GM12865 (cell line): ENCODE results near the gene UNC13D.

Experiments
- DNase-seq: peaks from one replicate; pipeline ENCODE4 v3.0.0; 2010; ENCODE audit warnings: low read depth
- H3K4me3 ChIP-seq: 2 replicates; pipeline ENCODE4 v1.5.1; 2011; ENCODE audit warnings: mild to moderate bottlenecking, low read depth, low read length, control low read depth
- TF ChIP-seq, protein P1 (sequence below): IDR thresholded peaks from 2 replicates; pipeline ENCODE4 v1.5.1; 2011; ENCODE audit warnings: low read length, control low read depth, low read depth, inconsistent platforms; ENCODE audit not compliant: insufficient read depth; ENCODE audit errors: missing control alignments

The UNC13D gene

DNA sequence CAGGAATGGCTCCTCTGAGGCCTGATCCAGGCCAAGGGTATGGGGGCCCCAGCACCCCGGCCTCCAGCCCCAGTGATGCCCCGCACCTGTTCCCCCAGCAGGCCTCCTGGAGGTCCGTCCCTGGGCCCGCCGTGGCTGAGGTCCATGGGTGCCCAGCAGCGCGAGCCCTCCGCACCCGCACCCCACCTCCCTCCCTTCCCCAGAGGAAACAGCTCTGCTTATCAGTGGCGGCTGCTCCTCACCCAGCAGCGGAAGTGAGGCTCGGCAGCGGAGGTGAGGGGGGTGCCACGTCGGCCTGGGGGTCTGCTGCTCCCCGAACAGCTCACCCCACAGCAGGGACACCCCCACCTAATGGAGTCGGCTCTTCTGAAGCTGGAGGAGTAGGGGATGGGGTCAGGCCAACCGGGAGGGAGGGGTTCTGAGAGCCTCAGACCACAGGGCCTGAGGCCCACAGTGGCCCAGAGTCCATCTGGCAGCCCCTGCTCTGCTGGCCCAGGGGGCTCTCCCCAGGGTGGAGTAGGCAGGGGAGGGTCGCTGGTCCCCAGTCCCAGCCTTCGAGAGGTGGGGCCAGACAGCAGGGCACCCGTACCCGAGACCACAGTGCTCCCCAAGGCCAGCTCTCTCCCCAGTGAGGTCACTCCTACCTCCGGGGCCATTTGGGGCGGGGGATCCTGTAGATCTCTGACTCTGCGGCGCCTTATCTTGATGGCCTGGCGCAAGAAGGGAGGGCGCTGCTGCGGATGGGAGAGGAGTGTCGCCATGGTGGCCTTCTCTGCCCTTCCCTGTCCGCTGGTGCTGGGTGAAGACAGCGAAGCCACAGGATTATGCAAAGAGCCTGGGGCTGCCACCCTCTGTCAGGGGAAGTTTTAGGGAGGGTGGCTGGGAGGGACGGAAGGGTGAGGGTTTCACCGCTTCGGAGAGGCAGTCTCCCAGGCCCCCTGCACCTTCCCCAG is at the start of gene UNC13D:
UNC13D (minus strand) TSS at position 828 of the 953 bp plus-strand sequence; CDS start at position 761, 67 bp downstream.
- peak within 1 kb of the TSS; percentile 87 for H3K4me3 ChIP-seq
- peak; percentile 69 for DNase-seq
- TF ChIP-seq, protein P1, sequence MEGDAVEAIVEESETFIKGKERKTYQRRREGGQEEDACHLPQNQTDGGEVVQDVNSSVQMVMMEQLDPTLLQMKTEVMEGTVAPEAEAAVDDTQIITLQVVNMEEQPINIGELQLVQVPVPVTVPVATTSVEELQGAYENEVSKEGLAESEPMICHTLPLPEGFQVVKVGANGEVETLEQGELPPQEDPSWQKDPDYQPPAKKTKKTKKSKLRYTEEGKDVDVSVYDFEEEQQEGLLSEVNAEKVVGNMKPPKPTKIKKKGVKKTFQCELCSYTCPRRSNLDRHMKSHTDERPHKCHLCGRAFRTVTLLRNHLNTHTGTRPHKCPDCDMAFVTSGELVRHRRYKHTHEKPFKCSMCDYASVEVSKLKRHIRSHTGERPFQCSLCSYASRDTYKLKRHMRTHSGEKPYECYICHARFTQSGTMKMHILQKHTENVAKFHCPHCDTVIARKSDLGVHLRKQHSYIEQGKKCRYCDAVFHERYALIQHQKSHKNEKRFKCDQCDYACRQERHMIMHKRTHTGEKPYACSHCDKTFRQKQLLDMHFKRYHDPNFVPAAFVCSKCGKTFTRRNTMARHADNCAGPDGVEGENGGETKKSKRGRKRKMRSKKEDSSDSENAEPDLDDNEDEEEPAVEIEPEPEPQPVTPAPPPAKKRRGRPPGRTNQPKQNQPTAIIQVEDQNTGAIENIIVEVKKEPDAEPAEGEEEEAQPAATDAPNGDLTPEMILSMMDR, result no peak

DNA sequence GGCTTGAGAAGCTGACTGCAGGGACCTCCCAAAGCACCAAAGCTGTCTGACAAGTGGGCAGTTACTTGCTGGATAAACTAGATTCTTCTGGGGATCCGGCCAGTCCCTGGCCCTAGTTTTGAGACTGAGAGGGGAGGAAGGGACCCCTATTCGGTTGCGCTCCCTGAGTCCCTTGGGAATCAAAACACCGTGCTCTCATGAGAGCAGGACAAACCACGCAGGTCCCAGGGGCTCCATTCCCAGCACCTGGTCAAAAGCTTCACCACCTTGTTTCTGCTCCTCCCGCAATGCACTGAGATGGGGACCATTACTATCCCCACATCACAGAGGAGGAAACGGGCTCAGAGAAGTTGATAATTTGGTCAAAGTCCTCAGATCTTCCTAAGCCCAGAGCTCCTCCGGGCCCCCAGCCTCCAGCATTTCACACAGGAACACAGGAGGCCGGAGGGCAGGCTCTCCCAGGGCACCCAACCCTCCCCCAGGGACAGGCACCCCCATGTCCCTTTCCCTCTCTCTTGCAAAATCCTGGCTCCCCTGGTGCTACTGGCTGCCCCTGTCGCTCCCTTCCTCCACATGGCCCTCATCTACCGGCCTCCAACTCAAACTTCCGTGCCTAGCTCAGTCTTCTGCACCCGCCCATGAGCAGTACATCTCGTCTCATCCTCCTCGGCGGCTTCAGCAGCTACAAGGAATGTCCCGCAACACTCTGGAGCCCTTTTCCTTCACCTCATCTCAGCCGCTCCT is 49.3 kb upstream of the UNC13D start:
- H3K4me3 ChIP-seq, result no peak overlapping the region
- no peak for DNase-seq
- TF ChIP-seq, protein P1, result no peak

DNA sequence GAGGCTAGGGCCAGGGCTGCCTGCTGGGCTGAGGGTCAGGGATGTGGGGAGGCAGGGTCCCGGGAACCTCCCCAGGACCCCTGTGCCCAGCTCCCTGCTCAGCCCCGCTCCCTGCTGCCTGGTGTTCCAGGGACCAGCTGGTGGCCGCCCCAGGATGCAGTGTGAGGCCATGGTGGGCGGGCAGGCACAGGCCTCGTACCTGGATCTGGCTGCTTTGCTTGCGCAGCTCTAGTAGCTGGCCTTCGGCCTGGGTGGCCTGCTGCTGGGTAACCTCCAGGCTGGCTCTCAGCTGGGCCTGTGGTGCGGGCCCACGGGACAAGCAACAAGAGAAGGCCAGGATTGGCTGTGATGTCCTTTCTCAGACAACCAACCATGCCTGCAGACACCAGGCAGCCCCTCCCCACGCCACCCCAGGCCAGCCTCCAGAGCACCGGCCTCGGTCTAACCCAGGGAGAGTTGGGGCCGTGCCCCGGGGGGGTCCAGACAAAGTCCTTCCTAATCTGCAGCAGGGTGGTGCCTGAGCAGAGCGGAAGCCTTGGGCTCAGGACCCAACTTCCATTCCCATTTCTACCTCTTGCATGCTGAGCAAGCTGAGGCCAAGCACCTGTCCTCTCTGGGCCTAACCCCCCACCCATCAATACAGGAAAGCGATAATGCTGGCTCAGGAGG is 48.5 kb upstream of the UNC13D start:
- TF ChIP-seq, protein P1, result no peak
- H3K4me3 ChIP-seq, result no peak overlapping the region
- no peak for DNase-seq

DNA sequence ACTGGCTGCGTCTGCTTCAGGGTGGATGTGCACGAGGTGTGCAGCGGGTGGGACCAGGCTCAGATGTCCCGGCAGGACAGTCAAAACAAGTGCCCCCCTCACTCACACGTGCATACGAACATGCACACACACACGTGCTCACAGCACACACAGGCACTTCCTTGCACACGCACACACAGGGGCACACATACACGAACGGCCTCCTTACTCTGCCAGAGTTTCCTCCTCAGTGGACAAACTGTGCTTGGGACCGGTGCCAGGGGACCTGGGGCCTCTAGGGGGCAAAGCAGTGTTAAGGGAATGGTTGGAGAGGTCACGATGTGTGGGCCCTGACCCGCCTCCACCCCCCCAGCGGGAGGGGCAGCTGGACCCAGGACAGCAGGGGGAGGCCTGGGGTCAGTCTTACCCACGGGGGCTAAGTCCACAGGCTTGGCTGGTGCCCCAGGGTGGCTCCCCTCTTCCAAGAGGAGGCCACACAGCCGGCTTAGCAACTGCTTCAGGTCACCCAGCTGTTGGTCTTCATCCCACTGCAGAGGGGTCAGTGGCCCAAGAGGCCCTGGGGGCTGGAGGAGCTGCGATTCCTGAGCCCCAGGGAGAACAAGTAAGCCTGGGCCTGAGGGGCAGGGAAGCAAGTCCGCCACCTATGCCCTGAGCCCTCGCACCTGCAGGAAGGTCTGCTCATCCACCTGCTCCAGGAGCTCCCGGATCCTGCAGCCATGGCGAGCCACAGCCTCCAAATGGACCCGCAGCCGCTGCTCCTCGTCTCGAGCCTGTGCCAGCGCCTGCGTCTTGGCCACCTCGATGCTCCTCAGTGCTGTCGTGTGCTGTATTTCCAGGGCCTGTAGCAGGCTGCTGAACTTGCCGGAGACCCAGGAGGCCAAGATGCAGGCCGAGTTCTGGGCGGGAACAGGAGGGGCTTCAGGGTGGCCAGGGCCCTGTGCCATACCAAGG is 47.7 kb upstream of the UNC13D start:
- TF ChIP-seq, protein P1, result no peak

DNA sequence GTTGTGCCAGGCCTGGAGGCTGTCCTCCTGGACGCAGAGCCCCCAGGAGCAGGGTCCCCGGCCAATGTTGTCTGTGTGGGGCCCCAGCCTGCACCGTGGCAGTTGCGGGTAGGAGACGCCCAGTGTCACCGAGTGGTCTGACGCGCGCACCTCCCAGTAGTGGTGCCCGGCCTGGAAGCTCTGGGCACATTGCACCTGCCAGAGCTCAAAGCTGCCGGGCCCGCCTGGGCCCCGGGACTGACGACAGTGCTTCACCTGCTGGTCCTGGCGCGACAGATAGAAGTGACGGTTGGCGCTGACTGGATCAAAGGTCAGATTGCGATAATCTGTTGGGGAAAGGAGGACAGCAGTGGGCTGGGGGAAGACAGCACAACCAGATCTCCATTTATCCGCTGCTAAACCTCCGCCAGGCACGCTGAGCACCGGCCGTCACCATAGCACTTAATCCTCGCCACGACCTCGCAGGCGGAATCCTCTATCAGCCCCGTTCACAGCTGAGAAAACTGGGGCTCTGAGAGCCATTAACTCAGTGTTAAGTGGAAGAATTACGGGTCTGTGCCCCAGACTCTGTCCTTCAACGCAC is 46.9 kb upstream of the UNC13D start:
- no peak for DNase-seq
- no peak overlapping the region for H3K4me3 ChIP-seq
- TF ChIP-seq, protein P1, result no peak

More for the DNA sequence above, 47.7 kb upstream of the UNC13D start:
- no peak for DNase-seq
- H3K4me3 ChIP-seq, result no peak overlapping the region
